ENCODE results near the gene CMTM7. TPM values are rescaled to one million over a fixed set of nuclear protein-coding genes. Genes with fewer than 3 reads are reported as not detected.

The CMTM7 gene
- total RNA-seq, 1 experiment from 2014 or later, result 62.6 TPM

DNA sequence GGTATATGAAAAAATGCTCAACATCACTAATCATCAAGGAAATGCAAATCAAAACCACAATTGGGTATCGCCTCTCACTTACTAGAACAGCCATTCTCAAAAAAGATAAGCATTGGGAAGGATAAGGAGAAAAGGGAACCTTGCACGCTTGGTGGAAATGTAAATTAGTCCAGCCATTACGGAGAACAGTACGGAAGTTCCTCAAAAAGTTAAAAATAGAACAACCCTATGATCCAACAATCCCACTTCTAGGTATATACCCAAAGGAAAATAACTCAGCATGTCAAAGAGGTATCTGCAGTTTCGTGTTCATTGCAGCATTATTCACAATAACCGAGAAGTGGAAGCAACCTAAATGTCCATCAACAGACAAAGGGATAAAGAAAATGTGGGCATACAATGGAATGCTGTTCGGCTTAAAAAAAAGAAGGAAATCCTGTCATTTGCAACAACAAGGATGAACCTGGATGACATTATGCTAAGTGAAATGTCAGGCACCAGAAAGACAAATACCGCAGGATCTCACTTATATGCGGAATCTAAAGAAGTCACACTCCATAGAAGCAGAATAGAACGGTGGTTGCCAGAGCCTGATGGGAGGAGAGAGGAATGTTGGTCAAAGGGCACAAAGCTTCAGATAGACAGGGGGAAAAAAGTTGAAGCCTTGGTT, 11.7 kb upstream of the CMTM7 start:
- DNase-seq (ENCODE audit: low read depth, low spot score), result no peak
- Histone ChIP-seq H3K36me3 (ENCODE audit: control insufficient read depth in 1 of 2, insufficient read depth in 2 of 2, low read length in 2 of 2) (no peaks in the 10 kb centered on the region), H3K4me1 (ENCODE audit: control insufficient read depth in 1 of 2, insufficient read depth in 2 of 2, low read length in 2 of 2) (peaks cover 0 to 11% of the 10 kb centered on the region in 2 experiments; a peak in 1 of 4 replicates), H3K79me2 (ENCODE audit: insufficient read depth, low read length) (no peaks in the 10 kb centered on the region), H4K20me1 (ENCODE audit: insufficient read depth) (no peaks in the 10 kb centered on the region), H3K4me2 (ENCODE audit: low read length) (no peak overlapping the region), H3K27ac (ENCODE audit: low read depth, low read length) (no peak overlapping the region), H2AFZ (ENCODE audit: low read depth, low read length, poor library complexity, severe bottlenecking) (no peak overlapping the region), H3K9me2 (ENCODE audit: insufficient read depth) (no peaks in the 10 kb centered on the region), H3K27me3 (ENCODE audit: insufficient read depth, low read length) (no peaks in the 10 kb centered on the region), H3K9me3 (ENCODE audit: control insufficient read depth in 1 of 2, insufficient read depth in 1 of 2, low read depth in 1 of 2, low read length in 2 of 2) (no peaks in the 10 kb centered on the region), H3K9ac (ENCODE audit: low read length) (no peak overlapping the region), H3K4me3 (replicated peaks in 1 of 2; ENCODE audit: low read depth in 1 of 2, low read length in 2 of 2) (no peak overlapping the region)
- RAD21 ChIA-PET (ENCODE audit: low non-redundant PET in 1 of 2, low total read pairs in 2 of 2, uncharacterized antibody in 2 of 2, unreplicated experiment in 2 of 2), result no interaction called here
- no peak for ATAC-seq
- CTCF ChIA-PET, result interaction anchor here (0.6 kb wide), 1 partner anchor 141 kb away, joined by 4 read pairs; the partner anchor contains the start of gene CMTM8
- no TSS peak for BruUV-seq (replicated peaks)
- TF ChIP-seq, protein P1, sequence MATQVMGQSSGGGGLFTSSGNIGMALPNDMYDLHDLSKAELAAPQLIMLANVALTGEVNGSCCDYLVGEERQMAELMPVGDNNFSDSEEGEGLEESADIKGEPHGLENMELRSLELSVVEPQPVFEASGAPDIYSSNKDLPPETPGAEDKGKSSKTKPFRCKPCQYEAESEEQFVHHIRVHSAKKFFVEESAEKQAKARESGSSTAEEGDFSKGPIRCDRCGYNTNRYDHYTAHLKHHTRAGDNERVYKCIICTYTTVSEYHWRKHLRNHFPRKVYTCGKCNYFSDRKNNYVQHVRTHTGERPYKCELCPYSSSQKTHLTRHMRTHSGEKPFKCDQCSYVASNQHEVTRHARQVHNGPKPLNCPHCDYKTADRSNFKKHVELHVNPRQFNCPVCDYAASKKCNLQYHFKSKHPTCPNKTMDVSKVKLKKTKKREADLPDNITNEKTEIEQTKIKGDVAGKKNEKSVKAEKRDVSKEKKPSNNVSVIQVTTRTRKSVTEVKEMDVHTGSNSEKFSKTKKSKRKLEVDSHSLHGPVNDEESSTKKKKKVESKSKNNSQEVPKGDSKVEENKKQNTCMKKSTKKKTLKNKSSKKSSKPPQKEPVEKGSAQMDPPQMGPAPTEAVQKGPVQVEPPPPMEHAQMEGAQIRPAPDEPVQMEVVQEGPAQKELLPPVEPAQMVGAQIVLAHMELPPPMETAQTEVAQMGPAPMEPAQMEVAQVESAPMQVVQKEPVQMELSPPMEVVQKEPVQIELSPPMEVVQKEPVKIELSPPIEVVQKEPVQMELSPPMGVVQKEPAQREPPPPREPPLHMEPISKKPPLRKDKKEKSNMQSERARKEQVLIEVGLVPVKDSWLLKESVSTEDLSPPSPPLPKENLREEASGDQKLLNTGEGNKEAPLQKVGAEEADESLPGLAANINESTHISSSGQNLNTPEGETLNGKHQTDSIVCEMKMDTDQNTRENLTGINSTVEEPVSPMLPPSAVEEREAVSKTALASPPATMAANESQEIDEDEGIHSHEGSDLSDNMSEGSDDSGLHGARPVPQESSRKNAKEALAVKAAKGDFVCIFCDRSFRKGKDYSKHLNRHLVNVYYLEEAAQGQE (IDR thresholded peaks at IDR 0.05; ENCODE audit: low read depth), result no peak
- TF ChIP-seq, protein P2, sequence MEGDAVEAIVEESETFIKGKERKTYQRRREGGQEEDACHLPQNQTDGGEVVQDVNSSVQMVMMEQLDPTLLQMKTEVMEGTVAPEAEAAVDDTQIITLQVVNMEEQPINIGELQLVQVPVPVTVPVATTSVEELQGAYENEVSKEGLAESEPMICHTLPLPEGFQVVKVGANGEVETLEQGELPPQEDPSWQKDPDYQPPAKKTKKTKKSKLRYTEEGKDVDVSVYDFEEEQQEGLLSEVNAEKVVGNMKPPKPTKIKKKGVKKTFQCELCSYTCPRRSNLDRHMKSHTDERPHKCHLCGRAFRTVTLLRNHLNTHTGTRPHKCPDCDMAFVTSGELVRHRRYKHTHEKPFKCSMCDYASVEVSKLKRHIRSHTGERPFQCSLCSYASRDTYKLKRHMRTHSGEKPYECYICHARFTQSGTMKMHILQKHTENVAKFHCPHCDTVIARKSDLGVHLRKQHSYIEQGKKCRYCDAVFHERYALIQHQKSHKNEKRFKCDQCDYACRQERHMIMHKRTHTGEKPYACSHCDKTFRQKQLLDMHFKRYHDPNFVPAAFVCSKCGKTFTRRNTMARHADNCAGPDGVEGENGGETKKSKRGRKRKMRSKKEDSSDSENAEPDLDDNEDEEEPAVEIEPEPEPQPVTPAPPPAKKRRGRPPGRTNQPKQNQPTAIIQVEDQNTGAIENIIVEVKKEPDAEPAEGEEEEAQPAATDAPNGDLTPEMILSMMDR (IDR thresholded peaks at IDR 0.05 in 2 of 3, conservative IDR thresholded peaks at IDR 0.05 in 1 of 3; ENCODE audit: borderline replicate concordance in 1 of 3, insufficient read depth in 1 of 3, low read depth in 2 of 3, low read length in 2 of 3), result no peak
- POLR2A ChIA-PET, result no interaction called here
- intact Hi-C loops (cut with micrococcal nuclease), result no loop called here

All from HCT116 (cell line).